GM12878 (cell line): ENCODE measurements around the gene LMAN2. TPM values are rescaled to one million over a fixed set of nuclear protein-coding genes. Genes with fewer than 3 reads are reported as not detected.

Experiments
- ATAC-seq: fragments of 200-7000 bp; cut with Tn5 transposase; 3 replicates; pipeline ENCODE4 v1.9.1; 2020; ENCODE audit warnings: mild to moderate bottlenecking, moderate library complexity
- BruUV-seq: library from RNA; stranded (reverse); fragments of 400-500 nt; replicated peaks from 2 replicates; lab custom pipeline; 2021; lab: Mats Ljungman, UMichigan
- CTCF ChIA-PET: fragments of 300-600 bp; sonication (Branson Sonifier 250); formaldehyde crosslinking; extraction: SDS; loops from one replicate; lab custom pipeline; 2021; ENCODE audit warnings: inconsistent platforms; lab: Yijun Ruan, JAX
- POLR2A ChIA-PET: fragments of 350-600 bp; formaldehyde crosslinking; extraction: SDS; loops from one replicate; lab custom pipeline; 2021; ENCODE audit warnings: inconsistent platforms; lab: Charles Lee
- RAD21 ChIA-PET: fragments of 300-600 bp; sonication (Branson Sonifier 250); formaldehyde crosslinking; loops from one replicate; lab custom pipeline; 2023; ENCODE audit warnings: antibody characterized with exemption; ENCODE audit not compliant: unreplicated experiment; lab: Charles Lee
- SMC1A ChIA-PET: fragments of 300-600 bp; sonication (Branson Sonifier 250); formaldehyde crosslinking; loops from one replicate; lab custom pipeline; 2023; ENCODE audit not compliant: unreplicated experiment, uncharacterized antibody; lab: Charles Lee
- DNase-seq: peaks from one replicate; pipeline ENCODE4 v3.0.0-alpha.2; 2011; ENCODE audit warnings: low read depth, low spot score
- FAIRE-seq: peaks from 3 replicates; lab custom pipeline; 2011; peaks lifted over from hg19 to GRCh38; lab: Jason Lieb, UNC
- H2AFZ ChIP-seq: 2 replicates; pipeline ENCODE4 v1.6.0; 2011; ENCODE audit warnings: low read depth, low read length, control low read depth; ENCODE audit not compliant: control insufficient read depth
- H3K27ac ChIP-seq: 2 replicates; pipeline ENCODE4 v1.5.1; 2011; ENCODE audit warnings: control low read depth; ENCODE audit not compliant: control insufficient read depth, insufficient read depth
- H3K27me3 ChIP-seq, 2 experiments: replicated peaks in 1 of 2; 2 replicates each; pipeline versions ENCODE4 v1.6.0 to v1.6.1; 2011; ENCODE audit warnings: low read length in 1 of 2; ENCODE audit not compliant: control insufficient read depth in 2 of 2, insufficient read depth in 2 of 2
- H3K36me3 ChIP-seq, 2 experiments: 2 replicates each; pipeline ENCODE4 v1.5.1; 2011; ENCODE audit warnings: low read length in 1 of 2; ENCODE audit not compliant: control insufficient read depth in 2 of 2, insufficient read depth in 2 of 2
- H3K4me1 ChIP-seq: 2 replicates; pipeline ENCODE4 v1.6.1; 2011; ENCODE audit warnings: mild to moderate bottlenecking, low read length, moderate library complexity, mixed read lengths; ENCODE audit not compliant: control insufficient read depth, insufficient read depth
- H3K4me2 ChIP-seq: 2 replicates; pipeline ENCODE4 v1.6.0; 2011; ENCODE audit warnings: control low read depth; ENCODE audit not compliant: control insufficient read depth, insufficient read depth
- H3K4me3 ChIP-seq: fragments of 200-600 bp; sonication (generic); 2 replicates; pipeline ENCODE4 v1.5.1; 2016
- H3K79me2 ChIP-seq: 2 replicates; pipeline ENCODE4 v1.6.0; 2011; ENCODE audit warnings: low read length; ENCODE audit not compliant: control insufficient read depth, insufficient read depth
- H3K9ac ChIP-seq: 2 replicates; pipeline ENCODE4 v1.8.0; 2011; ENCODE audit warnings: low read length, control low read depth, mixed read lengths; ENCODE audit not compliant: control insufficient read depth, insufficient read depth
- H3K9me3 ChIP-seq: replicated peaks from 3 replicates; pipeline ENCODE4 v1.5.1; 2011; ENCODE audit warnings: mild to moderate bottlenecking, low read length; ENCODE audit not compliant: control insufficient read depth, insufficient read depth
- H4K20me1 ChIP-seq: 2 replicates; pipeline ENCODE4 v1.6.0; 2011; ENCODE audit not compliant: control insufficient read depth, insufficient read depth
- BCL11A ChIP-seq: IDR thresholded peaks from 2 replicates; pipeline ENCODE4 v1.6.1; 2011; ENCODE audit warnings: low read depth, low read length
- CBFB ChIP-seq: IDR thresholded peaks from 2 replicates; pipeline ENCODE4 v1.6.1; 2016; ENCODE audit warnings: antibody characterized with exemption, low read depth
- CBX5 ChIP-seq: sonication (generic); IDR thresholded peaks from 2 replicates; pipeline ENCODE4 v1.6.1; 2016; ENCODE audit warnings: low read depth, moderate library complexity, mild to moderate bottlenecking, inconsistent platforms
- CEBPB ChIP-seq, 2 experiments: fragments of 150-350 bp in 1 of 2; IDR thresholded peaks; 2 replicates each; pipeline ENCODE4 v1.6.1; 2012 to 2014; ENCODE audit warnings: low read depth in 2 of 2, low read length in 2 of 2, borderline replicate concordance in 1 of 2, inconsistent platforms in 1 of 2
- E4F1 ChIP-seq: fragments of 450-650 bp; IDR thresholded peaks from 2 replicates; pipeline ENCODE4 v1.6.1; 2018; ENCODE audit warnings: borderline replicate concordance, mild to moderate bottlenecking; ENCODE audit not compliant: partially characterized antibody
- JUNB ChIP-seq: IDR thresholded peaks from 2 replicates; pipeline ENCODE4 v1.6.1; 2016; ENCODE audit warnings: antibody characterized with exemption, mild to moderate bottlenecking
- MTA2 ChIP-seq: fragments of 450-650 bp; IDR thresholded peaks from 2 replicates; pipeline ENCODE4 v1.6.1; 2016; ENCODE audit warnings: low read depth, mild to moderate bottlenecking, moderate library complexity
- PAX8 ChIP-seq: fragments of 450-650 bp; IDR thresholded peaks from 2 replicates; pipeline ENCODE4 v1.6.1; 2017; ENCODE audit warnings: mild to moderate bottlenecking, moderate library complexity
- REST ChIP-seq: IDR thresholded peaks from 2 replicates; pipeline ENCODE4 v1.6.1; 2012; ENCODE audit warnings: mild to moderate bottlenecking, low read depth, low read length
- SMARCA5 ChIP-seq: fragments of 450-650 bp; IDR thresholded peaks from 2 replicates; pipeline ENCODE4 v1.6.1; 2017; ENCODE audit warnings: mild to moderate bottlenecking
- SP1 ChIP-seq: IDR thresholded peaks from one replicate; pipeline ENCODE4 v1.6.1; 2011; ENCODE audit warnings: low read depth, low read length
- ZNF24 ChIP-seq: fragments of 450-650 bp; IDR thresholded peaks from 2 replicates; pipeline ENCODE4 v1.6.1; 2017; ENCODE audit warnings: antibody characterized with exemption, mild to moderate bottlenecking
- ZNF274 ChIP-seq: IDR thresholded peaks from one replicate; pipeline ENCODE4 v1.8.0; 2011; ENCODE audit not compliant: insufficient read length, insufficient read depth
- WGBS: methylation state at CpG from one replicate; pipeline ENCODE4 v1.1.6; 2016; ENCODE audit warnings: low lambda C conversion rate; ENCODE audit not compliant: insufficient replicate concordance, insufficient coverage; ENCODE audit errors: missing lambda C conversion rate; 5-methylcytosine and 5-hydroxymethylcytosine counted together
- in situ Hi-C: fragments of 300-500 bp; cut with MboI; formaldehyde crosslinking; loops from 9 replicates; pipeline ENCODE4 v1.14.3; 2018; ENCODE audit warnings: mixed read lengths
- intact Hi-C: fragments of 100-400 bp; cut with micrococcal nuclease; formaldehyde crosslinking; loops from one replicate; pipeline ENCODE4 v1.14.2; 2022; ENCODE audit not compliant: unreplicated experiment
- polyA plus RNA-seq, 11 experiments: library from polyadenylated mRNA; depleted of rRNA in 4 of 11; unstranded in 6 of 11; stranded (reverse) in 5 of 11; fragments of >200 nt; fragmentation: Nextera tagmentation in 4 of 11; fragmentation: Illumina TruSeq in 1 of 11; extraction: Ambion mirVana in 4 of 11; extraction: Trizol in 1 of 11; gene quantifications; 1 replicate in 1 of 11; 2 replicates in 10 of 11; pipeline versions ENCODE4 v1.2.1 to v1.2.3, GENCODE V29; 2011 to 2016; ENCODE audit warnings: inconsistent platforms in 2 of 11, missing spikeins in 2 of 11, low read depth in 1 of 11
- total RNA-seq, 4 experiments: library from RNA; depleted of rRNA in 3 of 4; stranded (reverse); fragments of >200 nt in 3 of 4; fragmentation: Illumina TruSeq in 1 of 4; extraction: Trizol in 1 of 4; gene quantifications; 2 replicates each; pipeline versions ENCODE4 v1.2.1 to v1.2.3, GENCODE V29; 2013 to 2021
- TF ChIP-seq, protein P1 (sequence below): fragments of 450-650 bp; formaldehyde crosslinking; IDR thresholded peaks from 2 replicates; pipeline ENCODE4 v1.4.0; 2020; ENCODE audit warnings: mild to moderate bottlenecking, moderate library complexity

The LMAN2 gene
- total and polyA plus RNA-seq, 10 of the 15 experiments (the other 5 are each of a cell fraction or from before 2014, with no cell fraction given): 2.4 to 264 (median 147) TPM

- RAD21 ChIA-PET: no interaction called here
- intact Hi-C loops: no loop called here
- 88% methylated on average over 11 of the region's 11 CpGs for WGBS
Measured at GRCh38 chr5:177376107-177376506, 24.6 kb upstream of the LMAN2 start.

More at GRCh38 chr5:177376107-177376506, 24.6 kb upstream of the LMAN2 start:
- Histone ChIP-seq H3K36me3 (peaks cover 0 to 5% of the 10 kb centered on the region in 2 experiments; a peak in 3 of 4 replicates), H3K79me2 (no peaks in the 10 kb centered on the region), H3K27ac (no peak overlapping the region), H2AFZ (no peak overlapping the region), H4K20me1 (no peaks in the 10 kb centered on the region), H3K4me2 (no peak overlapping the region), H3K9ac (no peak overlapping the region), H3K4me3 (no peak overlapping the region), H3K4me1 (peaks cover 15% of the 10 kb centered on the region), H3K27me3 (no peaks in the 10 kb centered on the region), H3K9me3 (no peaks in the 10 kb centered on the region)
- BruUV-seq: no TSS peak
- SMC1A ChIA-PET: interaction anchor here (1.3 kb wide), 1 partner anchor 13 kb away, joined by 3 read pairs; no protein-coding TSS in a partner anchor
- ATAC-seq (no peak), FAIRE-seq (no peak), DNase-seq (no peak)
- POLR2A ChIA-PET: no interaction called here
- CTCF ChIA-PET: interaction anchor here (5.8 kb wide), 1 partner anchor 13 kb away, joined by 45 read pairs; no protein-coding TSS in a partner anchor
- no peak for TF ChIP-seq PAX8
- TF ChIP-seq REST: no peak
- TF ChIP-seq E4F1: no peak
- TF ChIP-seq ZNF24: no peak
- TF ChIP-seq BCL11A: no peak
- TF ChIP-seq SP1: no peak
- TF ChIP-seq, protein P1, sequence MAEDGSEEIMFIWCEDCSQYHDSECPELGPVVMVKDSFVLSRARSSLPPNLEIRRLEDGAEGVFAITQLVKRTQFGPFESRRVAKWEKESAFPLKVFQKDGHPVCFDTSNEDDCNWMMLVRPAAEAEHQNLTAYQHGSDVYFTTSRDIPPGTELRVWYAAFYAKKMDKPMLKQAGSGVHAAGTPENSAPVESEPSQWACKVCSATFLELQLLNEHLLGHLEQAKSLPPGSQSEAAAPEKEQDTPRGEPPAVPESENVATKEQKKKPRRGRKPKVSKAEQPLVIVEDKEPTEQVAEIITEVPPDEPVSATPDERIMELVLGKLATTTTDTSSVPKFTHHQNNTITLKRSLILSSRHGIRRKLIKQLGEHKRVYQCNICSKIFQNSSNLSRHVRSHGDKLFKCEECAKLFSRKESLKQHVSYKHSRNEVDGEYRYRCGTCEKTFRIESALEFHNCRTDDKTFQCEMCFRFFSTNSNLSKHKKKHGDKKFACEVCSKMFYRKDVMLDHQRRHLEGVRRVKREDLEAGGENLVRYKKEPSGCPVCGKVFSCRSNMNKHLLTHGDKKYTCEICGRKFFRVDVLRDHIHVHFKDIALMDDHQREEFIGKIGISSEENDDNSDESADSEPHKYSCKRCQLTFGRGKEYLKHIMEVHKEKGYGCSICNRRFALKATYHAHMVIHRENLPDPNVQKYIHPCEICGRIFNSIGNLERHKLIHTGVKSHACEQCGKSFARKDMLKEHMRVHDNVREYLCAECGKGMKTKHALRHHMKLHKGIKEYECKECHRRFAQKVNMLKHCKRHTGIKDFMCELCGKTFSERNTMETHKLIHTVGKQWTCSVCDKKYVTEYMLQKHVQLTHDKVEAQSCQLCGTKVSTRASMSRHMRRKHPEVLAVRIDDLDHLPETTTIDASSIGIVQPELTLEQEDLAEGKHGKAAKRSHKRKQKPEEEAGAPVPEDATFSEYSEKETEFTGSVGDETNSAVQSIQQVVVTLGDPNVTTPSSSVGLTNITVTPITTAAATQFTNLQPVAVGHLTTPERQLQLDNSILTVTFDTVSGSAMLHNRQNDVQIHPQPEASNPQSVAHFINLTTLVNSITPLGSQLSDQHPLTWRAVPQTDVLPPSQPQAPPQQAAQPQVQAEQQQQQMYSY: no peak
- no peak for TF ChIP-seq SMARCA5
- no peak for TF ChIP-seq ZNF274
- no peak for TF ChIP-seq CBFB
- no peak for TF ChIP-seq JUNB
- TF ChIP-seq CBX5: no peak
- no peak for TF ChIP-seq CEBPB (IDR thresholded peaks at IDR 0.05; ENCODE audit: borderline replicate concordance in 1 of 2, low read depth in 2 of 2, low read length in 2 of 2)
- no peak for TF ChIP-seq MTA2
- in situ Hi-C loops: loop anchor here (25.0 kb wide), 1 partner anchor 1339 kb away; no protein-coding TSS in a partner anchor
